WI38 (cell line): ENCODE results near the gene C1orf35.

Experiments used
- H3K4me3 ChIP-seq: 2 replicates; pipeline ENCODE4 v1.5.1; 2011; ENCODE audit warnings: low read depth, mild to moderate bottlenecking, control low read depth, low read length
- CTCF ChIP-seq: IDR thresholded peaks from 2 replicates; pipeline ENCODE4 v1.5.1; 2012; ENCODE audit warnings: low read depth, mild to moderate bottlenecking, control low read depth, low read length

Gene C1orf35

DNA sequence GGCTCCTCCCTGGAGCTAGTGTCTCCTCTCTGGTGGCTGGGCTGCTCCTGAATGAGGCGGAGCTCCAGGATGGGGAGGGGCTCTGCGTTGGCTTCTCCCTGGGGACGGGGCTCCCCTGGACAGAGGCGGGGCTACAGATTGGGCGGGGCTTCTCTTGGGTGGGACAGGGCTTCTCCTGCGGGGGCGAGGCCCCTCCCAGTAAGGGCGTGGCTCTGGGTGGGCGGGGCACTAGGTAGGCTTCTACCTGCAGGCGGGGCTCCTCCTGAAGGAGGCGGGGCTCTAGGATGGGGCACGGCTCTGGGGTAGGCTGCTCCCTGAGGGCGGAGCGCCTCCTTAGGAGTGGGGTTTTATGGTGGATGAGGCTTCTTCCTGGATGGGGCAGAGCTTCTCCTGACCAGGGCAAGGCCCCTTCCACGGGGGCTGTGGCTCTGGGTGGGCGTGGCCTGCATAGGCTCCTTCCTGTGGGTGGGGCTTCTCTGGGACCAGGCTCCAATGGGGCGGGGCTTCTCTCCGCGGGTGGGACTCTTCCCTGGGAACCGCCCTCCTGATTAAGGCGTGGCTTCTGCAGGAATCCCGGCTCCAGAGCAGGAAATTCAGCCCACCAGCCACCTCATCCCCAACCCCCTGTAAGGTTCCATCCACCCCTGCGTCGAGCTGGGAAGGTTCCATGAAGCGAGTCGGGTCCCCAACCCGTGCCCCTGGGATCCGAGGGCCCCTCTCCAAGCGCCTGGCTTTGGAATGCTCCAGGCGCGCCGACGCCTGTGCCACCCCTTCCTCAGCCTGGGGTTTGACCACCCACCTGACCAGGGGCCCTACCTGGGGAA is 43.3 kb downstream of the C1orf35 start:
- no peak for TF ChIP-seq CTCF
- H3K4me3 ChIP-seq: peak overlapping the region; percentile 9

- no peak for TF ChIP-seq CTCF
- no peak overlapping the region for H3K4me3 ChIP-seq
These were observed 44.0 kb downstream of the C1orf35 start for GRCh38 chr1:228058949-228059633.

DNA sequence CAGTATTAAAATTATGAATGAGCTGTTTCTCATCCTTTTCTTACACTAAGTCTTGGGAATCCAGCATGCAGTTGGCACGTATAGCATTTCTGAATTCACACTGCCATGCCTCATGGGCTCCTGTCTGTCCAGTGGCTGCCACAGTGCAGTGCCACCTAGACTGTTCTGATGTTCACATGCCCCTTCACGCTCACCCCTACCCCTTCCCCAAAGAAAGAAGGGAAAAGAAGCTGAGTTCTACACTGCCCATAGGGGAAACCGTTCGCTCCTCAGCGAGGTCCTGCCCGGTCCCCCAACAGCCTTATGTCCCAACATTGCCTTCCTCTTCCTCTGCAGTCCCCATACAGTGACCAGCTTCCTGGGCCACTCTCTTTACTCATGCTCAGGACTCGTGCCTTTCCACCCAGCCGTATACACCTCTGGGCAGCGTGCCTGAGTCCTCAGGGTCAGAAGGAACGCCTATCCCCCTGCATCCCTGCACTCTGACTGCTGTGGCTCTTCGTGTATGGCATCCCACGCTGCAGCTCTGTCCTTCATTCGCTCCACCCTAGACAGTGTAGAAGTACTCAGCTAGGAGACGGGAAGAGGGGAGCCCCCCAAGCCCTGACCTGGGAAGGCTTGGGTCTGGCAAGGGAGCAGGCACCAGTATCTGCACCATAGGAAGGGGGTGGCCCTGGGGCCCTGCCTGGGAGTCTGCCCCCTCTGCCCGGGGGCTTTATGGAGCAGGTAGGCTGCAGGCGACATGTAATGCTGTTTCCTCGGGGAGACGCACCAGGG is 44.8 kb downstream of the C1orf35 start:
- no peak for TF ChIP-seq CTCF
- H3K4me3 ChIP-seq: no peak overlapping the region
